Activated CD8-positive, alpha-beta T cell treated with anti-CD3 and anti-CD28 coated beads, Interleukin-2, amount 10 ng/mL, durations not matched to agents 7 days and 5 days (primary cell): ENCODE results near the gene C5. TPM values are rescaled to one million over a fixed set of nuclear protein-coding genes. Genes with fewer than 3 reads are reported as not detected.

Source experiments
- ATAC-seq: fragments of 150-1000 bp; cut with Tn5 transposase; one replicate; pipeline ENCODE4 v1.10.0; 2021; ENCODE audit warnings: moderate library complexity
- CTCF ChIA-PET: fragments of 350-600 bp; sonication (Branson Sonifier 250); formaldehyde crosslinking; loops from one replicate; lab custom pipeline; 2021; ENCODE audit warnings: antibody characterized with exemption; lab: Charles Lee
- POLR2A ChIA-PET: fragments of 350-600 bp; sonication (Branson Sonifier 250); formaldehyde crosslinking; loops from one replicate; lab custom pipeline; 2021; ENCODE audit warnings: antibody characterized with exemption; lab: Charles Lee
- DNase-seq: peaks from one replicate; pipeline ENCODE4 v3.0.0-alpha.2; 2020
- H3K27ac Mint-ChIP-seq: one replicate; pipeline ENCODE4 v1.8.0; 2021; ENCODE audit warnings: mild to moderate bottlenecking, mixed read lengths
- H3K27me3 Mint-ChIP-seq: one replicate; pipeline ENCODE4 v1.8.0; 2021; ENCODE audit warnings: low read depth, mixed read lengths
- H3K36me3 Mint-ChIP-seq: one replicate; pipeline ENCODE4 v1.8.0; 2021; ENCODE audit warnings: low read depth, mixed read lengths
- H3K4me1 Mint-ChIP-seq: one replicate; pipeline ENCODE4 v1.8.0; 2021; ENCODE audit warnings: low read depth, mixed read lengths
- H3K4me3 Mint-ChIP-seq: one replicate; pipeline ENCODE4 v1.8.0; 2021; ENCODE audit warnings: mild to moderate bottlenecking, mixed read lengths
- H3K9me3 Mint-ChIP-seq: one replicate; pipeline ENCODE4 v1.8.0; 2022; ENCODE audit warnings: mixed read lengths; ENCODE audit not compliant: insufficient read depth
- total RNA-seq, 2 experiments: library from RNA; stranded (reverse); gene quantifications; one replicate each; pipeline ENCODE4 v1.2.3, GENCODE V29; 2021

C5 gene
- total RNA-seq, 2 experiments from 2014 or later = 1.3 to 2.3 TPM

GRCh38 chr9:120932086-120932823 lies 117.8 kb downstream of the C5 start:
- ATAC-seq = no peak
- H3K27me3 Mint-ChIP-seq = no peaks in the 10 kb centered on the region
- H3K27ac Mint-ChIP-seq = peak overlapping the region; percentile 100
- ChIA-PET POLR2A (interaction anchor here (0.9 to 15.6 kb wide), 17 partner anchors 9 to 194 kb away, joined by 3 to 344 read pairs (median 7); partner anchors contain the start of genes FBXW2, PHF19 and TRAF1), CTCF (interaction anchor here (0.6 to 7.2 kb wide), 9 partner anchors 8 to 64 kb away, joined by 3 to 66 read pairs (median 5); no protein-coding TSS in a partner anchor)
- peaks cover 12% of the 10 kb centered on the region for H3K36me3 Mint-ChIP-seq
- DNase-seq = no peak
- H3K4me3 Mint-ChIP-seq = peak overlapping the region; percentile 81
- no peaks in the 10 kb centered on the region for H3K9me3 Mint-ChIP-seq
- H3K4me1 Mint-ChIP-seq = peaks cover 89% of the 10 kb centered on the region

DNA sequence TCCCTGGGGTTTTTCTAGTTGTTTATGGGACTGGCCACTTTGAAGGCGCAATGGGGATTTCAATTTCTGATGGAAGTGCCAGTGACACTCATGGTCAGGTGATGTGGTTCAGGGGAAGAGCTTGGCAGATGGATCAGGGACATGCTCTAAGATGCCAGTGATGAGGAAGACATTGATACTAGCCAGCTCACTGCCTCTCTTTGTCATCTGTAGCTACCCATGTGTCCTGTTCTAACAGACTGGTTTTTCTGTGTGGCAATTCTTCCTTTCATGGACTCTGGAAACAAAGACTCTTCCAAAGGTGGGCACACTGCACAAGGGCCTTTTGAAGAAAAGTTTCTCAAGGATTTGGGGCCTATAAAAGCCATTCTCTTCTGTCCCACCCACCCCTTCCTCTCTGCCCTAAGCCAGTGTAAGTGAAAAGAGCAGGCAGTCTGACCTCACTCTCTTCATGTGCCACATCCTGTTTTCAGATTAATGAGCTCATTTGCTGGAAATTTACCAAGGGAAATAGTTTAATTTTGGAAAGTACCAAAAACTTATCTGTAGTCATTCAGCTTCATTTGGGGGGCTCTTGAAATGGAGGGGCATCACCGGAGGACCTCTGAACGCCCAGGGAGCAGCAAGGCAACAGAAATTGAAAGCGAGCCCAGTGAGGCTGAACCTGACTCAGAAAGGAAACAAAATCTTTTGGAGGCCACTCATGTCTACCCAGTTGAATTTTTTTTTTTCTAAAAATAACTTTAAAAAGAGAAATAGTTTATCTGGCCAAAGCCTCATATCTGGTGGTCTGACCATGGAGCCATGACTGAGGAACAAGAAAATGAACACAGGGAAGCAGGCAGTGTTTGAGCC lies 118.6 kb downstream of the C5 start:
- Mint-ChIP-seq H3K27ac (peak overlapping the region; percentile 100), H3K4me3 (peak overlapping the region; percentile 81), H3K36me3 (peaks cover 14% of the 10 kb centered on the region), H3K27me3 (no peaks in the 10 kb centered on the region), H3K9me3 (no peaks in the 10 kb centered on the region), H3K4me1 (peaks cover 89% of the 10 kb centered on the region)
- peak; percentile 48 for ATAC-seq
- CTCF ChIA-PET = interaction anchor here (0.6 to 7.2 kb wide), 9 partner anchors 9 to 140 kb away, joined by 3 to 66 read pairs (median 3); no protein-coding TSS in a partner anchor
- peak; percentile 74 for DNase-seq
- POLR2A ChIA-PET = interaction anchor here (0.6 to 15.6 kb wide), 19 partner anchors 8 to 195 kb away, joined by 3 to 344 read pairs (median 6); partner anchors contain the start of genes FBXW2, PHF19 and TRAF1

- CTCF ChIA-PET = interaction anchor here (0.8 to 1.8 kb wide), 5 partner anchors 9 to 60 kb away, joined by 3 to 22 read pairs (median 4); no protein-coding TSS in a partner anchor
- POLR2A ChIA-PET = interaction anchor here (0.5 to 15.6 kb wide), 16 partner anchors 6 to 192 kb away, joined by 3 to 344 read pairs (median 8); partner anchors contain the start of genes FBXW2, PHF19, PSMD5 and TRAF1
- H3K36me3 Mint-ChIP-seq = peaks cover 36% of the 10 kb centered on the region
Observed at GRCh38 chr9:120929229-120929791, 120.8 kb downstream of the C5 start.

DNA sequence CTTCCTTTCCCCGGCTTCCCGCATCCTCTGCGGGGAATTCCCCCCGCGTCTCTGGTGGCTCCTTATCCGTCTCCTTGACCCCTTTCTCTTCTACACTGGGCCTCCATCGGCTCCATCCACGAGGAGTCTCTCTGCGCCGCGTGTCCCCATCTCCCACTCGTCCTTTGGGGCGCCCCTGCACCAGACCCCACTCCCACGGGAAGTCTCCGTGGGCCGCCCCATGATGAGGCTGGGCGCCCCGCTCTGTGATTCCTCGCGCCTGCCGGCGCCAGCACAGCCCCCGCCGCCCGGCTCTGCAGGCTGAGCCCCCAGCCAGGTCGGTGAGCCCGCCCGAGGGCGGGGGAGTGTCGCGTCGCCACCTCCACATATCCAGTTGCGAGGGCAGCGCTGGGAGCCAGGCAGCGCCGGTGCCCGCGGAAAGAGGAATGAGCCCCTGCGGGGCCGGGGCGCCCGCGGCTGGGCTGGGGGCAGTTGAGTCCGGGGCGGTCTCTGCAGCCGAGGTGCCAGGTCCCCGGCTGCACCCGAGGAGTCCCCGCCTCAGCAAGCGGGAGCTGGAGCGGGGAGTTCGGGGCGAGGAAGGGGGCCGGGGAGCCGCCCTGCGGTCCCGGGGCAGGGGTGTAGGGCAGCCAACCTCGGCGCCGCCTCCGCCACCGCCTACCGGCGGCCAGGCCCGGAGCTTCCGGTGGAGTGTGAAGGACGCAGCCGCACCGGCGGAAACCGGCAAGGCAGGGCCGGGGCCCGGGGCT lies 121.4 kb downstream of the C5 start:
- peaks cover 42% of the 10 kb centered on the region for H3K36me3 Mint-ChIP-seq
- ChIA-PET CTCF (interaction anchor here (1.3 to 4.3 kb wide), 5 partner anchors 8 to 52 kb away, joined by 3 to 26 read pairs (median 4); no protein-coding TSS in a partner anchor), POLR2A (interaction anchor here (0.5 to 15.6 kb wide), 16 partner anchors 5 to 192 kb away, joined by 3 to 344 read pairs (median 10); partner anchors contain the start of genes FBXW2, PHF19, PSMD5 and TRAF1)
- no peaks in the 10 kb centered on the region for H3K27me3 Mint-ChIP-seq
- ATAC-seq (peak; percentile 50), DNase-seq (peak; percentile 81)
- no peaks in the 10 kb centered on the region for H3K9me3 Mint-ChIP-seq
- peaks cover 85% of the 10 kb centered on the region for H3K4me1 Mint-ChIP-seq
- H3K27ac Mint-ChIP-seq = peak overlapping the region; percentile 95
- H3K4me3 Mint-ChIP-seq = peak overlapping the region; percentile 90

More at GRCh38 chr9:120929229-120929791, 120.8 kb downstream of the C5 start:
- Mint-ChIP-seq H3K27ac (peak overlapping the region; percentile 93), H3K4me1 (peaks cover 86% of the 10 kb centered on the region), H3K9me3 (no peaks in the 10 kb centered on the region), H3K27me3 (no peaks in the 10 kb centered on the region), H3K4me3 (peak overlapping the region; percentile 74)
- no peak for DNase-seq
- no peak for ATAC-seq

GRCh38 chr9:120928015-120928482 lies 122.0 kb downstream of the C5 start:
- Mint-ChIP-seq H3K4me3 (peak overlapping the region; percentile 90), H3K27ac (peak overlapping the region; percentile 95), H3K9me3 (no peaks in the 10 kb centered on the region), H3K36me3 (peaks cover 48% of the 10 kb centered on the region), H3K4me1 (peaks cover 85% of the 10 kb centered on the region), H3K27me3 (no peaks in the 10 kb centered on the region)
- CTCF ChIA-PET = interaction anchor here (1.0 to 4.6 kb wide), 3 partner anchors 8 to 135 kb away, joined by 3 to 26 read pairs (median 23); partner anchors contain the start of gene FBXW2
- no peak for DNase-seq
- ATAC-seq = no peak
- POLR2A ChIA-PET = interaction anchor here (0.5 to 15.6 kb wide), 8 partner anchors 5 to 193 kb away, joined by 3 to 344 read pairs (median 80); partner anchors contain the start of genes PHF19 and PSMD5

- H3K4me1 Mint-ChIP-seq = peaks cover 84% of the 10 kb centered on the region
- H3K27ac Mint-ChIP-seq = peak overlapping the region; percentile 95
- ChIA-PET POLR2A (interaction anchor here (0.5 to 15.6 kb wide), 11 partner anchors 5 to 194 kb away, joined by 3 to 344 read pairs (median 8); partner anchors contain the start of genes PHF19 and PSMD5), CTCF (interaction anchor here (0.9 to 4.9 kb wide), 9 partner anchors 9 to 194 kb away, joined by 3 to 26 read pairs (median 6); partner anchors contain the start of gene FBXW2)
- H3K9me3 Mint-ChIP-seq = no peaks in the 10 kb centered on the region
- H3K4me3 Mint-ChIP-seq = peak overlapping the region; percentile 90
- H3K27me3 Mint-ChIP-seq = no peaks in the 10 kb centered on the region
- peaks cover 53% of the 10 kb centered on the region for H3K36me3 Mint-ChIP-seq
- DNase-seq = no peak
- no peak for ATAC-seq
Observed at GRCh38 chr9:120927269-120928014, 122.6 kb downstream of the C5 start.

GRCh38 chr9:120926397-120926928 lies 123.6 kb downstream of the C5 start, which contains the start of gene TRAF1:
TSS of gene TRAF1 (minus strand) at chr9:120926796. CDS start at chr9:120926075, 721 bp downstream.
- Mint-ChIP-seq H3K36me3 (peaks cover 63% of the 10 kb centered on the region), H3K4me3 (peak within 1 kb of the TSS; percentile 90), H3K27me3 (no peaks in the 10 kb centered on the region), H3K9me3 (no peaks in the 10 kb centered on the region), H3K4me1 (peaks cover 85% of the 10 kb centered on the region), H3K27ac (peak within 1 kb of the TSS; percentile 95)
- POLR2A ChIA-PET = interaction anchor here (0.8 to 15.6 kb wide), 12 partner anchors 6 to 195 kb away, joined by 3 to 344 read pairs (median 12); partner anchors contain the start of genes CNTRL, PHF19 and PSMD5
- peak; percentile 63 for DNase-seq
- CTCF ChIA-PET = interaction anchor here (0.7 to 4.9 kb wide), 9 partner anchors 10 to 195 kb away, joined by 3 to 26 read pairs (median 6); partner anchors contain the start of gene PHF19
- peak; percentile 26 for ATAC-seq

DNA sequence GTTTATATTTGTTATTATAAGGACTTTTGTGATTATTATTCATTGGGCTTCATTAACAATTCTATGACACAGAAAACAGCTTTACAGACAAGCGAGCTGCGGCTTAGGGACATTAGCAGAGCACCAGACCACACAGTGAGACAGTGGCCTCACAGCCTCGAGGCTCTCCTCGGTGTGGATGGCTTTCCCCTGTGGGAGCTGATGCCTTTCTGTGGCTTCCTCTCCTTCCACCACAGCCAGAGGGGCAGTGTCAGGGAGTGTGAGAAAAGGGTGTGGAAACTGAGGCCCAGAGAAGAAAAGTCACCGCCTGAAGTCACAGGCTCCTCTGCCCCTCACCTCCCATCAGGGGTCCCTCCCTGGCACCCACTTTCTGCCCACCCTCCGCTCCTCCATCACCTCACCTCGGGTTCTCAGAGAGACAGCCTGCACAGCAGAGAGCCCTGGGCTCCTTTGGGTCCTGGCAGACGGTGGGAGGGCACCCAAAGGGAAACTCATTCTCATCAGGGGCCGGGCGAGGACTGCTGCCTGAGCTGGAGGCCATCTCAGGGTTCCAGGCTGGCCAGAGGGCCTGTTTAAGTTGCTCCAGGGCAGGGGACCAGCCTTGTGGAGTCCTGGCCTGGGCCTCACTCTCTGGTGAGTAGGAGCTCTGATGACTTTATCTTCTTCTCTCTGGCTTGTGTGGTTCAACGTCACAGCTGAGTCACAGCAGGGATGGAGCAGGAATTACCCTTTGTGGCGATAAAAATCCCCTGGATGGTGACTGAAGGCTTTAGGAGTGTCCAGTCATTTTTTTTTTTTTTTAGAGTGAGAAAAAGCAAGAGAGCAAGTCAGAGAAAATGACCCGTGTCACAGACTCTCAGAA lies 124.3 kb downstream of the C5 start:
- POLR2A ChIA-PET = interaction anchor here (0.8 to 15.6 kb wide), 13 partner anchors 7 to 149 kb away, joined by 3 to 344 read pairs (median 7); partner anchors contain the start of genes CNTRL and PHF19
- DNase-seq (peak; percentile 68), ATAC-seq (peak; percentile 37)
- Mint-ChIP-seq H3K27ac (peak overlapping the region; percentile 95), H3K36me3 (peaks cover 66% of the 10 kb centered on the region), H3K9me3 (no peaks in the 10 kb centered on the region), H3K27me3 (no peaks in the 10 kb centered on the region), H3K4me3 (peak overlapping the region; percentile 90), H3K4me1 (peaks cover 85% of the 10 kb centered on the region)
- CTCF ChIA-PET = interaction anchor here (0.7 to 4.9 kb wide), 11 partner anchors 7 to 196 kb away, joined by 3 to 26 read pairs (median 6); partner anchors contain the start of gene PHF19
